HS-27A (cell line): ENCODE measurements around the gene IRAK4.
A peak's percentile ranks its signal among the peaks of the same experiment; 100 is the strongest.
"Not testable (repeated sequence)": the region's sequence is repeated elsewhere in the genome, so short reads cannot be mapped to it uniquely, and the experiment has no call there.

Experiments
- DNase-seq: peaks from one replicate; pipeline ENCODE4 v3.0.0-alpha.2; 2012; ENCODE audit warnings: low read depth, missing footprints

Gene IRAK4

DNA sequence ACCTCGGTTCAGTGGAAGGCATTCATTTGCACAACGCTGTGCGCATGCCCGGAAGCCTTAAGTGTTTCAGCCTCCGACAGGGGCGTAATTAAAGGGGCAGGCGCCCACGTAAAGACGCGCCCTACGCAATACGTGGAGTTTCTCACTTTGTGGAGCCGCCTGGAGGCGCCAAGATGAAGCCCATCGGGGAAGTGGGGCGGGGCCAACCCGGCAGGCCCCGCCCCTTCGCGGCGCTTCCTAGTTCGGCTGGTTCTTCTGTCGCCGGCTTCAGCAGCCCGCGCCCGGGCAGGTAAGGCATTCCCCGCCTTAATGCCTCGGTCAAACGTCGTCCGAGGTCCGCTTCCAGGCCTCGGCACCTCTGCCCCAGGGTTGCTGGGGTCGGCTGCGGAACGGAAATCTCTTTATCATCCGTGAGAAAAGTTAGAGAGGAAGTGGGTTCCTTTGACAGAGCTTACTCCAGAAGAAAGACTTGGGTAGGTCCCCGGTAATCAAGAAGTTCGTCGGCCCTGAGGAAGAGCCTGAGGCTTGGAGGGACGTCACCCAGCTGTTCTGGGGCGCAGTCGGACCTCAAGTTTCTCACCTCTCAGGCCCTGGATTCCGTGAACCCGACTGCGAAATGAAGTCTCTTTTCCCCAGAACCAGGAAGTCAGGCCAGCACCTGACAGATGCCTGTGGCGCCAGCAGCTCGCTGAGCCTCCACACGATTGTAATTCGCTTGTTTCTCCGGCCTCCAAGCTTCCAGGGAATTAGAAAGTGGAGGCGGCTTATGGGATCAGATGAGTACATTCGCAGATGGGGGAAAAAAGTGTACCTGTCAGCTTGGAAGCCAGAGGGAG, at the start of gene IRAK4, which contains the start of gene PUS7L:
IRAK4 (plus strand) TSS at position 224 of the 836 bp plus-strand sequence. CDS start 9,161 bp downstream, outside the sequence.
PUS7L (minus strand) TSS at position 63 of the 836 bp plus-strand sequence. CDS start 3,545 bp downstream, outside the sequence.
- peak; percentile 89 for DNase-seq

DNA sequence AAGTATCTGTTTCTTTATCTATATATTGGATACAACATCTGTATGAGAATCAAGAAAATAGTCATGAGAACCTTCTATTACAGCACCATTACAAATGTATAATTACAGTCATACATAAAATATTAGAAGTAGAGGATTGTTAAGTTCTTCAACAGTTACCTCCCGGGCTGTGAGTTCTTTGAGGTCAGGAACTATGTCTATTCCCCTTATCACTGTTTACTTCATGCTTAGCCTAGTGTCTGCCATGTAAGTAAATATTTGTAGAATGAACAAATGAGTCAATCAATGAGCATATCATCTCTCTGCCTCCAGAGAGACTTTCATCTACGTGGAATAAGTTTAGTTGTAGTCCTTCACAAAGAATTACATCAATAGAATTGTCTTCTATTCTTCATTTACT, 47.4 kb upstream of the IRAK4 start:
- no peak for DNase-seq

DNA sequence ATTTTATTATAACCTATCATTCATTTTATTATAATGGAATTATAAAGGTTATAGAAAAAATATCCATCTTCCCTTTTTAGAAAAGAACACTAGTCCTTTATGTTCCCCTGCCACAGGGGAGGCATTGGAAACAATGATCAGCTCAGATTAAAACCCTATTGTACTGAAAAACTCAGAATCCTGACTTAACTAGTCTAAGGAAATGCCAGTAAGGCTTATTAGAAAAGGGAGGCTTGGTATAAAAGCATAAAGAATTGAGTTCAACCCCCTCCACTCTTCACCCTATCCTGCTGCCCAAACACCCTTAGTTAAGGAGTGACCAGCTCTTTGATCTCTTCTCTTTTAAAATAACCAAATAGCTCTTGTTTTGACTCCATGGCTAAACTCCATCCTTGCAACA, 36.1 kb upstream of the IRAK4 start:
- no peak for DNase-seq

DNA sequence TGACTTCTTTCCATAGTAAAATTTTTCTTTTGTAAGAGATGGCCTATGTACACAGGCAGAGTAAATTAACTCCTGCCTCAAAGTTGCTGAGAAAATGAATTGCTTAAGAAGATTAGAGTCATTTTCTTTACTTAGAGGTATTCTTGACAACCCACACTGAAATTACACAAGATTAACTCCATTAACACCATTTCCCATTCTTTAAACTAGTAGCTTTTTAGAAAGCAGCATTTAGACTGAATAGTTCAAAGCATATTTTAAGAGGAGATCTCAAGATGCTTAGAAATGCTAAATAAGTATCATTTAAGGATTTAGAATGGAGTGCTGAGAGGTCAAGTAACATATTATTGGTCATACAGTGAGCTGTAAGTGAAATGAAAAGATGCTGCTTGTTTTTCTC, 35.6 kb upstream of the IRAK4 start:
- DNase-seq: no peak

DNA sequence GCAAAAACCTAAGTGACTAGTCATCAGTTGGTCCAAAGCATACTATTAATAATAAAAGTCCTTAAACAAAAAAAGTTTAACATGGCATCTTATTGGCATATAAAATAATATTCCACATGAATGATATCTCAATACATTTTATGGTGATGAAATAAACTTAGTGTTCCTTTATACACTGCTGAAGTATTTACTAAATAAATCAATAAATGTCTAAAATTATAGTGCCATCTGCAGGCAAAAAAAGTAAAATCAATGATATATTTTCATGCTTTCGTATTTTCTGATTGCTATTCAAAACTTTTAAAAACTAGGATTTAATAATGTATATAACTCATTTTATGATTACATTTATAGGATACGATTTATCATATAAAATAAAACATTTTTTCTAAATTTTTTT, 30.6 kb upstream of the IRAK4 start:
- DNase-seq: no peak

DNA sequence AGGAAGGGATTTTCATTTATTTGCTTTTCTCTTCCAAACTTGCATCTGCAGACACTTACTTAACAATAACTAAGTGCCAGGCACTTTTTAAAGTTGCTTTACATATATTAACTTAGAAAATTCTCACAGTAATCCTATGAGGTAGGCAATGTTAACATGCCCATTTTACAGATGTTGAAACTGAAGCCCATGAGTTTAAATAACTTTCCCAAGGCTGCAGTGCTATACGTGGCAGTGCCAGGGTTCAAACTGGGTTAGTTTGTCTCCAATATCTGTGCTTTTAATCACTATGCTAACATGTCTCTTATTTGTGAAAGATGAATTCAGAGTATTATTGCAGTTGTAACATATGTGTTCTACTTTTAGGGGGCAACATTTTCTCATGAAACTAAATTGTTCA, 30.1 kb upstream of the IRAK4 start:
- no peak for DNase-seq

DNA sequence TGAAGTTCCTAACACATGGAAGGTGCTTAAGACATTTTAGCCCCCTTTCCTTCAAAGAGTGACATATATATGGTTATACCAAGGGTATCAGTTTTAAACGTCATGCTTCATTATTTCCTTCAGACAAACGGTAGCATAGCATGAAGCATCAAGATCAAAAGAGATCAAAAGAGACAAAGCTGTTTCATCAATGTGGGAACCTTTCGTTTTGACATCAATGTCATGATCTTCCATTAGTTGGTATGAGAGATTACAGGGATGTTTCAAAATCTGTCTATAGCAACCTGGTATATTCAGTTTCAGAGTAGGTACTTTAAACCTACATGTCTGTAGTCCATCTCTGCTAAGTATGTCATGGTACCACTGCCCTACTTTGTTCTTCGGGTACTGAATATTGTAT, 28.5 kb upstream of the IRAK4 start:
- no peak for DNase-seq

DNA sequence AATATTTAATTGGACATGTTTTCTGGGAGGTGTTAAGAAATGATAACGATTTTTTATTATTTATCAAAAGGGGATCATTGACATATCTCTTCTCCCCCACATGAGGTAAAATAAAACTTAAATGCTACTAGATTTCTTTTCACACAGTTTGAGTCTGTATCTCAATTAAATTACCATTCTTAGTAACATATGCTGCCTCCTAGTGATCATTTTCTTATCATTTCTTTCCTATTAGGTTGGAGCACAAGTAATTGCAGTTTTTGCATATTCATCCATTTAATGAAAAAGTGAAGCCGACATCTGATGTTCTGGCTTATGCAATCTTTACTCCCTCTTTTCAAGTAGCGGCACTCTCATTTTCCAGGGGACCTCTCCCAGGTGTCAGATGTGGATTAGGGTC, 25.1 kb upstream of the IRAK4 start:
- no peak for DNase-seq

DNA sequence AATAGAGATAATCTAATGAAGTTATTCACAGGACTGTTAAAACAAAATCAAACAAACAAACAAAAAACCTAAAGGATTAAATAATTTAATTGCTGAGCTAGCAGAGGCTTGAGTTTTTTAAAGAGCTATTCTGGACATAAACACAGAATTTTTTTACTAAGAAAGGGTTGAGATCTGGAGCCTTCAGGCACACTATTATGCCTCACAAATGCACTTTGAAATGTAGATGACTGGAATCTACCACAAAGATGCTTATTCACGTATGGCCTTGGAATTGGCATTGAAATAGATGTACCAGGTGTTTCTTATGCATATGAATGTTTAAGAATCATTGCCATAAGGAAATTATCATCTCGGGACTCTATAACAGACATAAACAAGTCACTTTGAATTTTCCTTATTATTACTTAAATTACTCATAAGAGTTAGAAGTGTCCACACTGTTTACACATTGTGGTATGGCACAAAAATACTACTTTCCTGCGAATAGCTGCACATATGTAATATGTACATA, 21.8 kb upstream of the IRAK4 start:
- DNase-seq: no peak

DNA sequence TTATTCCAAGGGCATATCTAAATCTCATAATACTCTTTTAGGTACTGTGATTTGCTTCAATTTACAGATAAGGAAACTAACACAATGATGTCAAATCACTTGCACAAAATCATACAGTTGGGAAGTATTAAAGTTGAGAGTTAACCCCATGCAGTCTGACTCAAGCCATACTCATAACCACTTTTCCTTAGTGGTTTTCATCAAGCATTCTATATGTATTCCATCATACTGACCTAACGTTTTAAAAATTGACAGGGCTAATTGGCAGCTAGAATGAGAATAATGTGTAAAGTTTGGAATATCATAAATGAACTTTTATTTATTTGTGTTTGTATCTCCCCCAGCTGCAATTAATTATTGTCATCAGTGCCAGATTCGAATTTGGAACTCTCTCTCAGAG, 21.1 kb upstream of the IRAK4 start:
- no peak for DNase-seq

DNA sequence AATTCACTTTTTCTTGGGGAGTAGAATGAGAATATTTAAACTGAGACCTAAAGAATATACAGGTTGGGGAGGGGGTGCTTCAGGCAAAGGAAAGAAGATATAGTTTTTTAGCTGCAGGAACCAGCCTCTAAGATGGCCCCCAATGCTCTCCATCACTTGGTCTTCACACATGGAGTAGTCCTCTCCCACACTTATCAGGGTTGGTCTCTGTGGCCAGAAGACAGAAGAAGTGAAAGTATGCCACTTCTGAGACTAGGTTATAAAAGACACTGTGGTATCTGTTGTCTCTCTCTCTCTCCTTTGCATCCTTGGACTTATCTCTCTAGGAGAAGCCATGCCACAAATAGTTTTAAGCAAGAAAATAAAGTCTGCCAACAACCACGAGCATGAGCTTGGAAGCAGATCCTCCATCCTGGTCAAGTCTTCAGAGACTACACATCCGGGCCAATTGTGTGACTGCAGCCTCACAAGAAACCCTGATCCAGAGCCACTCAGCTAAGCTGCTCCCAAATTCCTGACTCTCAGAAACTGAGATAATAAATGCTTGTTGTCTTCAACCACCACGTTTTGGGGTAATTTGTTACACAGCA, 18.1 kb upstream of the IRAK4 start:
- no peak for DNase-seq

DNA sequence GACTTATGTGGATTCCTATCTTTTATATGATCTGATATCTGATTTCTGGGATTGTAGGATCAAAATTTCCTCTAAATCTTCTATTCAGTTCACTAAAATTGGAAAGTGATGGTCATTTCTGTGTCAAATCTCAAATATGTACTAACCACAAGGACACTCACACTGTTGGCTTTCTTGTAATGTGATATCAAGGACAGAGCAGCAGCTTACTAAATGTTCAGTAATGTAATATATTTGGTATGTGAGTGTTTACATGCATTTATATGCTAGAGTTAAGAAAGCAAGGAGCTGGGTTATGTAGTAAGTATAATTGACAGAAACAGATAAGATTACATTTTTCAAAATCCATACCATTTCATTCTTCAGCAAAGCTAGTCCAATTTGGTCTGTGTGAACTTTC, 16.6 kb upstream of the IRAK4 start:
- DNase-seq: peak; percentile 74

DNA sequence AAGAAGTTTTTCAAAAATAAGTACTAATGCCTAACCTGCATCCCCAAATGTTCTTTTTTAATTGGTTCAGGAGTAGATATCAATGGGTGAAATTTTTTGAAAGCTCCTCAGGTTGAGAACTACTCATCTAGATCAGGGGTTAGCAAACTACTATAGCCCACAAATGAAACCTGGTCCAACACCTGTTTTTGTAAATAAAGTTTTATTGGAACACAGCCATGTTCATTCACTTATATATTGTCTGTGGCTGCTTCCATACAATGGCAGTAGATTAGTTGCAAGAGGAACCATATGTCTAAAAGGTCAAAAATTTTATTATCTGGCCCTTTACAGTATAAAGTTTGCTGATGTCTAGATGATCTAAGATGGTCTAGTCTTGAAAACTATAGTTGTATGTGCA, 13.9 kb upstream of the IRAK4 start:
- DNase-seq: no peak

DNA sequence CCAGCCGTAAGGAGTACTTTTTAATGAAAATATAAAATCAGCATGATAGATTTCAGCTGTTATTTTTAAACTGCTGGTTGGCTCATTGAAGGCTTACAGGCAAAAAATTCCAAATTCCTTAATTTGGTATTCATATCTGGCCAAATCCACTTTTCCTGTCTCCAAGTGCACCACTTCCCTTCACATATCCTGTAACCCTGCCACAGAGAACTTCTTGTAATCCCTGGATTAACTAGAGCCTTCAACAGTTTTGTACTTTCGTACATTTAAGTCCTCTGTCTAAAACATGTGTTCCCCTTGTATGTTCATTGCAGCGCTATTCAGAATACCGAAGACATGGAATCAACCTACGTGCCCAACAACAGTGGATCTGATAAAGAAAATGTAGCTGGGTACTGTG, 9.7 kb upstream of the IRAK4 start:
- DNase-seq: no peak

DNA sequence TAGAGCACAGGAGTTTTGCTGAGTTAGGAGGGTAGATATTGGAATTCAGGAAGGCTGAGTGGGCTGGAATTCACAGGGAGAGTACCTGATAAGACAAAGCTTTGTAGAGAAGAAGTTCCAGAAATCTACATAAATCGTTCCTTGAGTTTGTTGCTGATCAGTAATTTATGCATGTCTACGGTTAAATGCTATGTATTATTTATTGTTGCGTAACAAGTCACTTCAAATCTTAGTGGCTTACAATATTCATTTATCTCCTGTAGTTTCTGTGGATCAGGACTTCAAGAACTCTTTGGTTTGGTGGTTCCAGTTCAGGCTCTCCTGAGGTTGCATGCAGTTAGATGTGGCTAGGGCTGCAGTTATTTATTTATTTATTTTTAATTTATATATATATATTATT, 7.9 kb upstream of the IRAK4 start:
- no peak for DNase-seq

DNA sequence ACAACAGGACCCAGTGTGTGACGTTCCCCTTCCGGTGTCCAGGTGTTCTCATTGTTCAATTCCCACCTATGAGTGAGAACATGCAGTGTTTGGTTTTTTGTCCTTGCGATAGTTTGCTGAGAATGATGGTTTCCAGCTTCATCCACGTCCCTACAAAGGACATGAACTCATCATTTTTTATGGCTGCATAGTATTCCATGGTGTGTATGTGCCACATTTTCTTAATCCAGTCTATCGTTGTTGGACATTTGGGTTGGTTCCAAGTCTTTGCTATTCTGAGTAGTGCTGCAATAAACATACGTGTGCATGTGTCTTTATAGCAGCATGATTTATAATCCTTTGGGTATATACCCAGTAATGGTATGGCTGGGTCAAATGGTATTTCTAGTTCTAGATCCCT, 7.4 kb upstream of the IRAK4 start:
- not testable (repeated sequence) for DNase-seq

DNA sequence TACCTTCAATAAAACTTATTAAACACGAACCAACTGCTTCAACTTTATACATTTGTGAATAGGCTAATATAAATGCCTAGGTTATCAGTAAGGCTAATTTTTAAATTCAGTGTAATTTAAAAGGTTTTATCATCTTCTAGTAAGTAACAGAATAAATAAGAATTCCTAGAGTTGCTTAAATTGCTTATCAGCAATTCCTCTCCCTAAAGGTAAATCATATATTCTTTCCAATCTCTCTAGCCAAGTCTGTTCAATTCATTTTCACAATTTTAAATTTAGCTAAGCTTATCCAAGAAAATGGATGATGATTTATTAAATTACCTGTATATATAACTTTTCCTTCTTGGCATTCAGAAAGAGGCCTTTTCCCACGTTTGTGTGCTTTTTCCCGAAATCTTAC, 4.7 kb upstream of the IRAK4 start:
- DNase-seq: no peak

DNA sequence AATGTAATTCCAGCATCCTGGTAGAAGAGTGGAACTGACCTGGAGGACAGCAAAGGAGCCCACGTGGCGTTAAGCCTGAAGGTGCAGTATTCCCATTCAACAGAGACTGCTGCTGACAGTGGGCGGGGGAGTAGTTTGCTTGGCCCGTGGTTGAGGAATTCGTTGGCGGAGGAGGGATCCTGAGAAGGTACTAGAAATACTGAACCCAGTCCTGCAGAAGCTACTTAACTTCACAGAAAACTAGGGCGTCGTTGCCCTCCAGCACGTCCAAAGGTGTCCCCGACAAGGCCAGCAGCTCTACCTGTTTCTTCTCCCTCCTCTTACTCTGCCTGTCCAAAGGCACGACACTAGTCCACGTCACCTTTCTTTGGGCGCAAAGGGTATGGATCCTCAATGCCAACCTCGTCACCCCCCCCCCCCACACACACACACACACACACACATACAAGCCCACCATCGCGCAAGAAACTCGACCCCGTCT, 464 bp upstream of the IRAK4 start:
- no peak for DNase-seq

DNA sequence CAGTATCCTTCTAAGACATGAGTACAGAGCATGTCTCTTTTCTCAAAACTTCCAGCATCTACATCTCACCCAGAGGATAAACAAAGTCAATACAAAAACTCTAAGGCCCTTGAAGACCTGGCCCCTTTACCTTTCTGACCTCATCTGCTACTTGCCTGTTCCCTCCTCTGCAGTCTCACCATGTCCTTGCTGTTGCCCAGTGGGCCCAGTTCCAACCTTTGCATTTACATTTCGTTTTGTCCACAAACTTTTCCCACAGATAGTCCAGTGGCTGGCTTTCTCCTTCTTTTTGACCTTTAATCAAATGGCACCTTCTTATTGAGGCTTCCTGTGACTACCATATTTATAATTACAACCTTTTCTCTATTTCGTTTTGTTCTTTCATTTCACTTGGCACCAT, 1.6 kb downstream of the IRAK4 start:
- DNase-seq: no peak

DNA sequence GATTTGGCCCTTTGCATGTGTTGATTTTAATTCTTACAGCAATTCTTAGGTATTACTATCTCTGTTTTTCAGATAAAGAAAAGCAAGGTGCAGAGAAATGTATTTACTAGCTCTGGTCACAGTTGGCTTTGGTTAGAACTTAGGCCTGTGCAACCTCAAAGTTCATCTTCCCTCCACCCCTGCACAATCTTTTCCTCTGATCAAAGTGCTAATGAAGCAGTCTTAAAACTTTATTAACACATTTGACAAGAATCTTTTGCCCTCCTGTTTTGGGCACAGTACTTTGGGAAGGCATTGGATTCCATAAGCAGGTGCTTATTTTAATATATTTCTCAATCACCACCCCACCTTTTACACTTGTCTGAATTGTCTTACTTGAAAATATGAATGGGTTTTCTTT, 2.7 kb downstream of the IRAK4 start:
- DNase-seq: no peak

DNA sequence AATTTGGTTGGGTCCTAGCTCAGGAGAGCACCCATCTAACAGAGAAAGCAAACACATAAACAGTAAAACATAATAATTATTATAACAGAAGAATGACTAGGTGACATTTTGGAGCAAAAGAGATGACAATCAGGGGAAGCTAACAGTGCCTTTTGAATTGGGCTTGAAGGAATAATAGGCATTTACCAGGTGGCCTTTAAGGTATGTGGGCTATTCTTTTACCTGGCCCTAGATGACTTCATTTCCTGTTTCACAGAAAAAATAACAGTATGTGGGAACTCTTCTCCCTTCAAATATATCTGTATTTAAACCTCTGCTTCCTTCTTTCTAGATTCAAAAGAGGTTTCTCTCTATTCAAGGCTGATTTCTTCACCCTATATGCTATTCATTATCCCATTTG, 3.8 kb downstream of the IRAK4 start:
- DNase-seq: no peak

DNA sequence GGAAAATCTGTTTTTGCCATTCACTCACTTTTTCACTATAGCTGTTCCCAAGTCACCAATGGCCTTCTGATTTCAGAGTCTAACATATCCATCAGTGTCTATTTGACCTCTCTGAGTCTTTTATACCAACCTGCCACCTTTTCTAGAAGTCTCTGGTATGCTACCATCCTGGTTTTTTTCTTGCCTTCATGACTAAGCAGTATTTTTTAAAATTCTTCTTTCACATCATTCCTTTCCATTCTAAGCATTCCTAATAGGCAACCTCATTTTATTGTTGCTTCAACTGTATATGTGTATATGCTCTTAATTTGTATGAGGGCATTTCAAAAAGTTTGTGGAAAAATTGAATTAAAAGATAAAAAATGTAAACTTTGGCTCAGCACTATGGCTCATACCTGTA, 5.0 kb downstream of the IRAK4 start:
- DNase-seq: no peak

DNA sequence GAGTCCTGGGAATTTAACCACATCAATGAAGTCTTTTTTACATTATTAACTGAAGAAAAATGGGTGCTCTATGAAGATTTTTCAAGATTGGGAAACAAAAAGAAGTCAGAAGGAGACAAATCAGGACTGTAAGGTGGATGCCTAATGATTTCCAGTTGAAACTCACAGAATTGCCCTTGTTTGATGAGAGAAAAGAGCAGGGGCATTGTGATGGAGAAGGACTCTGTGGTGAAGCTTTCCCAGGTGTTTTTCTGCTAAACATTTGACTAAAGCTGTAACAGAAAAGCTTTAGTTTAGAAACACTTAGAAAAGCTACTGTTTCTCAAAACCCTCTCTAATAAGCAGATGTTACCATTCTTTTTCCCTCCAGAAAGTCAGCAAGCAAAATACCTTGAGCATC, 5.8 kb downstream of the IRAK4 start:
- DNase-seq: no peak
